Glutamatergic neuron (in vitro differentiated cells): ENCODE measurements around the gene COBL. TPM values are rescaled to one million over a fixed set of nuclear protein-coding genes. Genes with fewer than 3 reads are reported as not detected.

Experiments
- DNase-seq: peaks from one replicate; pipeline ENCODE4 v3.0.0; 2022
- H3K27ac Mint-ChIP-seq: one replicate; pipeline ENCODE4 v1.8.0; 2020; ENCODE audit warnings: mild to moderate bottlenecking, mixed read lengths, inconsistent platforms; ENCODE audit not compliant: unreplicated experiment
- H3K27me3 Mint-ChIP-seq: one replicate; pipeline ENCODE4 v1.8.0; 2020; ENCODE audit warnings: mild to moderate bottlenecking, moderate library complexity, mixed read lengths, inconsistent platforms; ENCODE audit not compliant: unreplicated experiment
- H3K36me3 Mint-ChIP-seq: one replicate; pipeline ENCODE4 v1.8.0; 2020; ENCODE audit warnings: mild to moderate bottlenecking, mixed read lengths, inconsistent platforms; ENCODE audit not compliant: unreplicated experiment
- H3K4me1 Mint-ChIP-seq: one replicate; pipeline ENCODE4 v1.8.0; 2020; ENCODE audit warnings: mild to moderate bottlenecking, low read depth, mixed read lengths, inconsistent platforms; ENCODE audit not compliant: unreplicated experiment
- H3K4me3 Mint-ChIP-seq: one replicate; pipeline ENCODE4 v1.8.0; 2020; ENCODE audit warnings: mild to moderate bottlenecking, mixed read lengths, inconsistent platforms; ENCODE audit not compliant: unreplicated experiment
- H3K9me3 Mint-ChIP-seq: one replicate; pipeline ENCODE4 v1.8.0; 2020; ENCODE audit warnings: mild to moderate bottlenecking, moderate library complexity, mixed read lengths, inconsistent platforms; ENCODE audit not compliant: unreplicated experiment
- CTCF ChIP-seq: fragments of 200-600 bp; sonication (generic); IDR thresholded peaks from one replicate; pipeline ENCODE4 v1.5.0; 2021; ENCODE audit not compliant: partially characterized antibody, unreplicated experiment
- total RNA-seq: library from RNA; stranded (reverse); fragmentation: NEBNext Ultra II Directional; extraction: Animal tissue kit (Norgen Biotek cat#: 25700); gene quantifications from one replicate; pipeline ENCODE4 v1.2.1, GENCODE V29; 2021; ENCODE audit not compliant: unreplicated experiment

Gene COBL
- total RNA-seq, 1 donor from 2014 or later: 3.3 TPM

GRCh38 chr7:51165337-51165736, 151.3 kb downstream of the COBL start:
- H3K9me3 Mint-ChIP-seq: no peaks in the 10 kb centered on the region
- no peak for DNase-seq
- H3K27ac Mint-ChIP-seq: no peak overlapping the region
- TF ChIP-seq CTCF: no peak
- peaks cover 11% of the 10 kb centered on the region for H3K4me1 Mint-ChIP-seq
- H3K36me3 Mint-ChIP-seq: no peaks in the 10 kb centered on the region
- H3K4me3 Mint-ChIP-seq: no peak overlapping the region
- no peaks in the 10 kb centered on the region for H3K27me3 Mint-ChIP-seq

GRCh38 chr7:51162724-51163329, 153.8 kb downstream of the COBL start:
- TF ChIP-seq CTCF: peak; percentile 88
- DNase-seq: peak; percentile 85
- Mint-ChIP-seq H3K9me3 (no peaks in the 10 kb centered on the region), H3K4me1 (peaks cover 14% of the 10 kb centered on the region), H3K27me3 (no peaks in the 10 kb centered on the region), H3K4me3 (no peak overlapping the region), H3K27ac (no peak overlapping the region), H3K36me3 (no peaks in the 10 kb centered on the region)

- Mint-ChIP-seq H3K27me3 (no peaks in the 10 kb centered on the region), H3K36me3 (no peaks in the 10 kb centered on the region), H3K9me3 (no peaks in the 10 kb centered on the region), H3K27ac (no peak overlapping the region), H3K4me3 (no peak overlapping the region), H3K4me1 (peaks cover 14% of the 10 kb centered on the region)
- TF ChIP-seq CTCF: no peak
- DNase-seq: no peak
Observed at GRCh38 chr7:51161937-51162336, 154.7 kb downstream of the COBL start.

DNA sequence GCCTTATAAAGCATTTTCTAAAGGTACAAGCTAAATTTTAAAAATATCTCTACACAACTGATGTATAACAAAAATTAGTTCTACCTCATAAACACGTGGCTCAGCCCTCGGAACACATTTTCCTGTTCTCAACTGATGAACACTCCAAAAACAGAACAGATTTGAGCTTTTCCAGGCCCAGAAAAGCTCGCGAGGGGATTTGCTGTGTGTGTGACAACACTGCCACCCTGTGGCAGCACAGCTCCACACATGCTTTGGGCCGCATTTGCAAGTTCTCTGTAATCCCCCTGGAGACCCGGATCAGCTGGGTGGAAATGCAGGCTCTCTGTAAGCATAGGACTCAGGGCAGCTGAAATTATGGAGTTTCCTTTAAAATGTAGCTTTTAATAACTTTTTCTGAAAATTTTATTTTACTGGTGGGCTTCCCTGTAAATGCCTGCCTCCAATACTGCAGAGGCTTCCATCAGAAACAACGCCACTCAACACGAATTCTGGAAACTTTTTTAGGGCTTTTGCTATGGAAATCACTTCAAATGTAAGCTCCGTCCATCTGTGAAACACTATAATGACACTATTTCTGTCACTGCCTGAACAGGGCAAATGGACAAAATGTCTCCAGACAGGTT, 155.5 kb downstream of the COBL start:
- TF ChIP-seq CTCF: peak; percentile 91
- H3K36me3 Mint-ChIP-seq: no peaks in the 10 kb centered on the region
- no peaks in the 10 kb centered on the region for H3K27me3 Mint-ChIP-seq
- DNase-seq: peak; percentile 85
- H3K4me1 Mint-ChIP-seq: peaks cover 14% of the 10 kb centered on the region
- no peak overlapping the region for H3K4me3 Mint-ChIP-seq
- no peak overlapping the region for H3K27ac Mint-ChIP-seq
- no peaks in the 10 kb centered on the region for H3K9me3 Mint-ChIP-seq

GRCh38 chr7:51160411-51160810, 156.2 kb downstream of the COBL start:
- DNase-seq: no peak
- H3K4me3 Mint-ChIP-seq: no peak overlapping the region
- no peak overlapping the region for H3K27ac Mint-ChIP-seq
- H3K4me1 Mint-ChIP-seq: peaks cover 14% of the 10 kb centered on the region
- no peak for TF ChIP-seq CTCF
- H3K36me3 Mint-ChIP-seq: no peaks in the 10 kb centered on the region
- no peaks in the 10 kb centered on the region for H3K27me3 Mint-ChIP-seq
- no peaks in the 10 kb centered on the region for H3K9me3 Mint-ChIP-seq
